Right lobe of liver (tissue), 4 donors: Measurements from ENCODE around the gene PDE6A.

Experiments
- CTCF ChIP-seq, 4 donors: fragments of 200-600 bp in 3 of 4; fragments of 450-650 bp in 1 of 4; IDR thresholded peaks; one replicate each; pipeline versions ENCODE4 v1.5.1 to v1.8.0; 2016 to 2022; ENCODE audit warnings: antibody characterized with exemption in 4 of 4, mild to moderate bottlenecking in 2 of 4
- POLR2A ChIP-seq: fragments of 450-650 bp; IDR thresholded peaks from one replicate; pipeline ENCODE4 v1.6.1; 2017; ENCODE audit warnings: antibody characterized with exemption, mild to moderate bottlenecking
- donor health status: DM: no; HTN: no; CAD: no.
- donor health status: DM: no; HTN: no; CAD: no.
- donor health status: DM: no; HTN: yes; CAD: no.

DNA sequence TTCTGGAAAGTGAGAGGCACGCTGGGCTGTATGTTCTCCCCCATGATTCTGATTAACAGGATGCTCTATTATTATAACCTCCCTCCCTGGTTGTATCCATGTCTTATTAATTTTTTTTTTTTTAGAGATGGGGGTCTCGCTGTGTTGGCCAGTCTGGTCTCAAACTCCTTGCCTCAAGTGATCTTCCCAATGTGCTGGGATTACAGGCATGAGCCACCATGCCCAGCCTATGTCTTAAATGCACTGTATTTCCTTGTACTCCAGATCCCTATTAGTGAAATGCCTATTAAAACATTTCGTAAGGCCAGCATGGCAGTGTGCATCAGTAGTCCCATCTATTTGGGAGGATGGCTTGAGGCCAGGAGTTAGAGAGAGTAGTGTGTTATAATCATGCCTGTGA lies 48.9 kb upstream of the PDE6A start:
- no peak for TF ChIP-seq POLR2A
- no peak for TF ChIP-seq CTCF (IDR thresholded peaks at IDR 0.05)
